CD4-positive, alpha-beta T cell treated with Interleukin-12 subunit alpha and Interleukin-12 subunit beta, for 1 hour (primary cell): ENCODE data around the gene MTREX.
"Not testable (repeated sequence)": the region's sequence is repeated elsewhere in the genome, so short reads cannot be mapped to it uniquely, and the experiment has no call there.

Source experiments
- DNase-seq: peaks from one replicate; pipeline ENCODE4 v3.0.0-alpha.2; 2020

The MTREX gene

GRCh38 chr5:55307383-55308253 is at the start of gene MTREX, which contains the start of gene DHX29:
TSS of gene MTREX (plus strand) at chr5:55307989. CDS start at chr5:55308014, 25 bp downstream.
TSS of gene DHX29 (minus strand) at chr5:55307694. CDS start at chr5:55307573, 121 bp downstream.
- peak; percentile 90 for DNase-seq

GRCh38 chr5:55258339-55258738 is 49.5 kb upstream of the MTREX start:
- no peak for DNase-seq

GRCh38 chr5:55276771-55277170 is 31.0 kb upstream of the MTREX start:
- DNase-seq, result no peak

- no peak for DNase-seq
These were observed 29.0 kb upstream of the MTREX start for GRCh38 chr5:55278778-55279177.

GRCh38 chr5:55286411-55286933 is 21.3 kb upstream of the MTREX start:
- DNase-seq, result no peak

GRCh38 chr5:55289808-55290207 is 18.0 kb upstream of the MTREX start:
- DNase-seq, result no peak

GRCh38 chr5:55290991-55291390 is 16.8 kb upstream of the MTREX start:
- no peak for DNase-seq

GRCh38 chr5:55294935-55295334 is 12.9 kb upstream of the MTREX start:
- DNase-seq, result no peak

GRCh38 chr5:55300890-55301289 is 6.9 kb upstream of the MTREX start:
- no peak for DNase-seq

GRCh38 chr5:55303238-55303690 is 4.5 kb upstream of the MTREX start:
- DNase-seq, result no peak

- no peak for DNase-seq
These were observed 3.2 kb upstream of the MTREX start for GRCh38 chr5:55304584-55304983.

- DNase-seq, result no peak
These were observed 2.4 kb upstream of the MTREX start for GRCh38 chr5:55305345-55305744.

GRCh38 chr5:55306641-55307382 is 977 bp upstream of the MTREX start:
- no peak for DNase-seq

GRCh38 chr5:55308254-55308836 is 556 bp downstream of the MTREX start:
- DNase-seq, result peak; percentile 36

- DNase-seq, result no peak
These were observed 6.3 kb downstream of the MTREX start for GRCh38 chr5:55313870-55314617.

GRCh38 chr5:55316289-55316688 is 8.5 kb downstream of the MTREX start:
- DNase-seq, result no peak

- DNase-seq, result no peak
These were observed 9.0 kb downstream of the MTREX start for GRCh38 chr5:55316837-55317236.

GRCh38 chr5:55318237-55318636 is 10.4 kb downstream of the MTREX start:
- DNase-seq, result not testable (repeated sequence)

GRCh38 chr5:55319491-55319890 is 11.7 kb downstream of the MTREX start:
- DNase-seq, result no peak

GRCh38 chr5:55320571-55320970 is 12.8 kb downstream of the MTREX start:
- DNase-seq, result no peak

GRCh38 chr5:55324006-55324405 is 16.2 kb downstream of the MTREX start:
- DNase-seq, result no peak

- DNase-seq, result peak; percentile 50
These were observed 17.1 kb downstream of the MTREX start for GRCh38 chr5:55324815-55325418.
